GM20431 (cell line): ENCODE measurements around the gene SURF6.
"Not testable (repeated sequence)": the region's sequence is repeated elsewhere in the genome, so short reads cannot be mapped to it uniquely, and the experiment has no call there.

Source experiments
- in situ Hi-C: fragments of 300-500 bp; cut with MseI, MboI; formaldehyde crosslinking; loops from one replicate; pipeline ENCODE4 v1.15.0; 2020; ENCODE audit warnings: low sequenced_read_pairs; ENCODE audit not compliant: unreplicated experiment

SURF6 gene

GRCh38 chr9:133301253-133302230, 34.4 kb downstream of the SURF6 start:
- in situ Hi-C loops: no loop called here

- in situ Hi-C loops: not testable (repeated sequence)
Measured at GRCh38 chr9:133299996-133300395, 36.0 kb downstream of the SURF6 start.

- in situ Hi-C loops: no loop called here
Measured at GRCh38 chr9:133294257-133294656, 41.7 kb downstream of the SURF6 start.

GRCh38 chr9:133290751-133291302, 45.2 kb downstream of the SURF6 start:
- in situ Hi-C loops: no loop called here

- in situ Hi-C loops: no loop called here
Measured at GRCh38 chr9:133286523-133286922, 49.5 kb downstream of the SURF6 start.

GRCh38 chr9:133285252-133285775, 50.7 kb downstream of the SURF6 start:
- in situ Hi-C loops: no loop called here

- in situ Hi-C loops: no loop called here
Measured at GRCh38 chr9:133284362-133284761, 51.6 kb downstream of the SURF6 start.

- in situ Hi-C loops: not testable (repeated sequence)
Measured at GRCh38 chr9:133283255-133284032, 52.5 kb downstream of the SURF6 start.

- in situ Hi-C loops: no loop called here
Measured at GRCh38 chr9:133282464-133283238, 53.3 kb downstream of the SURF6 start.

- in situ Hi-C loops: no loop called here
Measured at GRCh38 chr9:133280392-133280791, 55.6 kb downstream of the SURF6 start.
